ENCODE results near the gene XPR1. TPM values are rescaled to one million over a fixed set of nuclear protein-coding genes. Genes with fewer than 3 reads are reported as not detected.

XPR1 gene
- total RNA-seq, 4 donors from 2014 or later = 15.8 to 26.7 (median 22.8) TPM

- Histone ChIP-seq H3K27ac (replicated peaks in 1 of 4) (no peak overlapping the region), H3K4me1 (peaks cover 0 to 15% (median 14%) of the 10 kb centered on the region in 4 donors), H3K9me3 (no peaks in the 10 kb centered on the region), H3K27me3 (no peaks in the 10 kb centered on the region), H3K4me3 (no peak overlapping the region), H3K36me3 (no peaks in the 10 kb centered on the region)
- 95% methylated on average over 7 of the region's 8 CpGs for WGBS
- no peak for DNase-seq (ENCODE audit: extremely low spot score)
- TF ChIP-seq POLR2A (IDR thresholded peaks at IDR 0.05; ENCODE audit: low read depth) = no peak
- TF ChIP-seq, protein P1, sequence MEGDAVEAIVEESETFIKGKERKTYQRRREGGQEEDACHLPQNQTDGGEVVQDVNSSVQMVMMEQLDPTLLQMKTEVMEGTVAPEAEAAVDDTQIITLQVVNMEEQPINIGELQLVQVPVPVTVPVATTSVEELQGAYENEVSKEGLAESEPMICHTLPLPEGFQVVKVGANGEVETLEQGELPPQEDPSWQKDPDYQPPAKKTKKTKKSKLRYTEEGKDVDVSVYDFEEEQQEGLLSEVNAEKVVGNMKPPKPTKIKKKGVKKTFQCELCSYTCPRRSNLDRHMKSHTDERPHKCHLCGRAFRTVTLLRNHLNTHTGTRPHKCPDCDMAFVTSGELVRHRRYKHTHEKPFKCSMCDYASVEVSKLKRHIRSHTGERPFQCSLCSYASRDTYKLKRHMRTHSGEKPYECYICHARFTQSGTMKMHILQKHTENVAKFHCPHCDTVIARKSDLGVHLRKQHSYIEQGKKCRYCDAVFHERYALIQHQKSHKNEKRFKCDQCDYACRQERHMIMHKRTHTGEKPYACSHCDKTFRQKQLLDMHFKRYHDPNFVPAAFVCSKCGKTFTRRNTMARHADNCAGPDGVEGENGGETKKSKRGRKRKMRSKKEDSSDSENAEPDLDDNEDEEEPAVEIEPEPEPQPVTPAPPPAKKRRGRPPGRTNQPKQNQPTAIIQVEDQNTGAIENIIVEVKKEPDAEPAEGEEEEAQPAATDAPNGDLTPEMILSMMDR (IDR thresholded peaks at IDR 0.05) = no peak
- no peak for TF ChIP-seq EP300 (IDR thresholded peaks at IDR 0.05)
- TF ChIP-seq POLR2AphosphoS5 (IDR thresholded peaks at IDR 0.05) = no peak
- intact Hi-C loops (cut with DNase I) = no loop called here
Measured at GRCh38 chr1:180905927-180906326, 274.1 kb downstream of the XPR1 start.

GRCh38 chr1:180906511-180906910, 274.7 kb downstream of the XPR1 start:
- no peak for DNase-seq (ENCODE audit: extremely low spot score)
- no peak overlapping the region for H3K27ac ChIP-seq (replicated peaks in 1 of 4)
- H3K4me1 ChIP-seq = peaks cover 2 to 21% (median 20%) of the 10 kb centered on the region in 4 donors
- H3K27me3 ChIP-seq = no peaks in the 10 kb centered on the region
- H3K4me3 ChIP-seq = no peak overlapping the region
- no peaks in the 10 kb centered on the region for H3K9me3 ChIP-seq
- H3K36me3 ChIP-seq = no peaks in the 10 kb centered on the region
- intact Hi-C loops (cut with DNase I) = no loop called here
- TF ChIP-seq, protein P1 (IDR thresholded peaks at IDR 0.05) = no peak
- no peak for TF ChIP-seq POLR2AphosphoS5 (IDR thresholded peaks at IDR 0.05)
- WGBS = 96% methylated on average over 9 of the region's 9 CpGs

- 81% methylated on average over 8 of the region's 10 CpGs for WGBS
- no peak overlapping the region for H3K4me3 ChIP-seq
- no peaks in the 10 kb centered on the region for H3K36me3 ChIP-seq
- no peak for DNase-seq (ENCODE audit: extremely low spot score)
- TF ChIP-seq POLR2A (IDR thresholded peaks at IDR 0.05; ENCODE audit: low read depth) (no peak), EP300 (IDR thresholded peaks at IDR 0.05) (no peak), POLR2AphosphoS5 (IDR thresholded peaks at IDR 0.05) (no peak)
- TF ChIP-seq, protein P1 (IDR thresholded peaks at IDR 0.05) = no peak
- H3K9me3 ChIP-seq = no peaks in the 10 kb centered on the region
- intact Hi-C loops (cut with DNase I) = no loop called here
- H3K4me1 ChIP-seq = peaks cover 5 to 29% (median 27%) of the 10 kb centered on the region in 4 donors
- no peaks in the 10 kb centered on the region for H3K27me3 ChIP-seq
- H3K27ac ChIP-seq (replicated peaks in 1 of 4) = no peak overlapping the region
Measured at GRCh38 chr1:180907313-180908055, 275.7 kb downstream of the XPR1 start.

DNA sequence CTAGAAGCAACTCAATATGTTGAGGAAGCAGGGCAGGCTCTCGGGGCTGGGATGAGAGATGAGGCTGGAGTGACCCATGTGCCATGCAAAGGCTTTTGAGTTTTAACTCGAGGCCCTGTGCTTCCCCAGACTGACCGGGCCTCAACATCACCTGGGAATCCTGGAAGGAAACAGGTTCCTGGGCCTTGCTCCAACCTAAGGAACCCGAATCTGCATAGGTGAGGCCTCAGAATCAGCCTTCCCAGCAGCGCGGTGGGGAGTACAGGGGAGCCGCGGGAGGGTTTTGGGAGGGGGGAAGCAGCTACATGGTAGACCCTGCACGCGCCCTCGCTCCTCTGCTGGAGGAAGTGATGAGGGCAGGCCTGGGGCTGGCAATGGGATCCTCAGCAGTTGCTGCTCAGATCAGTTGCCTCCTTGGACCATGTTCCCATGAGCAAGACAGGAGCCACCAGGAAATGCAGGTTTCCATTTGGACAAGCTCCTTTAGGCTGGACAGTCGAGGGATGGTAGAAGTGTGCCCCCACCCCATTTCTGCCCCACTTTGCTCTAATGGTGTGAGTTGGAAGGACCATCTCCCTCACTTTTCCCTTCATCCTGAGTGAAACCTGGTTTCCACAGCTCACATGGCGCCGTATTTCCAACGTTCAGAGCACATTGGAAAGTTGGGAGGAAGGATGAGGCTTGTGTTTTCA, 276.4 kb downstream of the XPR1 start:
- intact Hi-C loops (cut with DNase I) = no loop called here
- no peaks in the 10 kb centered on the region for H3K27me3 ChIP-seq
- H3K4me3 ChIP-seq = no peak overlapping the region
- TF ChIP-seq, protein P1 (IDR thresholded peaks at IDR 0.05) = no peak
- no peak for TF ChIP-seq EP300 (IDR thresholded peaks at IDR 0.05)
- no peak for TF ChIP-seq POLR2AphosphoS5 (IDR thresholded peaks at IDR 0.05)
- TF ChIP-seq POLR2A (IDR thresholded peaks at IDR 0.05; ENCODE audit: low read depth) = no peak
- no peaks in the 10 kb centered on the region for H3K36me3 ChIP-seq
- H3K4me1 ChIP-seq = peaks cover 5 to 30% (median 27%) of the 10 kb centered on the region in 4 donors
- H3K9me3 ChIP-seq = no peaks in the 10 kb centered on the region
- no peak overlapping the region for H3K27ac ChIP-seq (replicated peaks in 1 of 4)
- no peak for DNase-seq (ENCODE audit: extremely low spot score)
- 84% methylated on average over 7 of the region's 15 CpGs for WGBS

Data from esophagus muscularis mucosa (tissue), 4 donors.